HG02610 (cell line): ENCODE results near the gene UCK1.
"Not testable (repeated sequence)": the region's sequence is repeated elsewhere in the genome, so short reads cannot be mapped to it uniquely, and the experiment has no call there.

Experiments used
- ATAC-seq: cut with Tn5 transposase; IDR thresholded peaks from one replicate; pipeline ENCODE4 v1.9.1; 2021; ENCODE audit warnings: mild to moderate bottlenecking, moderate library complexity; ENCODE audit not compliant: unreplicated experiment

Gene UCK1

GRCh38 chr9:131554087-131554842 lies 23.2 kb upstream of the UCK1 start:
- ATAC-seq = no peak

- no peak for ATAC-seq
These were observed 21.0 kb upstream of the UCK1 start for GRCh38 chr9:131552030-131552429.

GRCh38 chr9:131550465-131550864 lies 19.4 kb upstream of the UCK1 start:
- not testable (repeated sequence) for ATAC-seq

GRCh38 chr9:131549186-131549585 lies 18.1 kb upstream of the UCK1 start:
- ATAC-seq = not testable (repeated sequence)

GRCh38 chr9:131546336-131547084 lies 15.4 kb upstream of the UCK1 start:
- ATAC-seq = no peak

- no peak for ATAC-seq
These were observed 14.8 kb upstream of the UCK1 start for GRCh38 chr9:131545786-131546335.

- no peak for ATAC-seq
These were observed 14.1 kb upstream of the UCK1 start, which contains the start of gene PRRT1B for GRCh38 chr9:131545003-131545785. Gene PRRT1B, plus strand, starts transcription at chr9:131545523. Its CDS starts 93 bp downstream, at chr9:131545616.

- ATAC-seq = no peak
These were observed 12.1 kb upstream of the UCK1 start for GRCh38 chr9:131543141-131543540.

- ATAC-seq = no peak
These were observed 8.3 kb upstream of the UCK1 start for GRCh38 chr9:131539223-131539923.

- no peak for ATAC-seq
These were observed 6.9 kb upstream of the UCK1 start for GRCh38 chr9:131537946-131538345.

GRCh38 chr9:131534721-131535237 lies 3.7 kb upstream of the UCK1 start:
- no peak for ATAC-seq

GRCh38 chr9:131530546-131530919 lies 530 bp downstream of the UCK1 start:
- peak; percentile 20 for ATAC-seq

- ATAC-seq = no peak
These were observed 1.2 kb downstream of the UCK1 start for GRCh38 chr9:131529597-131530545.

- no peak for ATAC-seq
These were observed 2.1 kb downstream of the UCK1 start for GRCh38 chr9:131528886-131529505.

- ATAC-seq = no peak
These were observed 2.9 kb downstream of the UCK1 start for GRCh38 chr9:131528186-131528585.

- ATAC-seq = no peak
These were observed 5.2 kb downstream of the UCK1 start for GRCh38 chr9:131525643-131526565.

GRCh38 chr9:131524665-131525315 lies 6.3 kb downstream of the UCK1 start:
- ATAC-seq = no peak
